ENCODE measurements around the gene CGNL1.

The CGNL1 gene

DNA sequence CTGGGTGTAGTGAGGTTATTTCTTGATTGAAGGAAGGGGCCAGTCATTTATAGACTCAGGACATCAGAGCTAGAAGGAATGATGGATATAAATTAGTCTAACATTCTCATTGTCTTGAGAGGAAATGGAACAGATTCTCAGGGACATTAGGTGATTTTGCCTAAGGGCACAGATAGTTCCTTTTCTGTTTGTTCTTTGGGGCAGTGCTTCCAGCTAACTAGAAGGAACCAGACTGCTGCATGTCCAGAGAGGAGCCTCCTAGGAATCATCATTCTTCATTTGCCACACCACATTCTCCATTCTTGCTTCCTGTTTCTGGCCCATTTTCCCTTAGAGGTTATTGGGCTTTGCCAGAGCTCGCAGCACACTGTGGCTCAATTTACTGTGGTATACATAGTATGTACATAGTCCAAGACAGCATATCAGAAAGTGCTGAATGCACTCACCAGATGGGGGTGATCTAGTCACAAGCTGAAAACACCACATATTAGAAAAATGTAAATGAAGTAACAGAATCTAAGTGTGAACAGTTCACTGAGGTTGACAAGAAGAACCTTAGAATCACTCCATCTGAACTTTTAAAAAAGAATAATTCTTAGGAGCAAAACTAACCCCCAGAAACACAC is 152.7 kb downstream of the CGNL1 start:
- DNase-seq: no peak

DNA sequence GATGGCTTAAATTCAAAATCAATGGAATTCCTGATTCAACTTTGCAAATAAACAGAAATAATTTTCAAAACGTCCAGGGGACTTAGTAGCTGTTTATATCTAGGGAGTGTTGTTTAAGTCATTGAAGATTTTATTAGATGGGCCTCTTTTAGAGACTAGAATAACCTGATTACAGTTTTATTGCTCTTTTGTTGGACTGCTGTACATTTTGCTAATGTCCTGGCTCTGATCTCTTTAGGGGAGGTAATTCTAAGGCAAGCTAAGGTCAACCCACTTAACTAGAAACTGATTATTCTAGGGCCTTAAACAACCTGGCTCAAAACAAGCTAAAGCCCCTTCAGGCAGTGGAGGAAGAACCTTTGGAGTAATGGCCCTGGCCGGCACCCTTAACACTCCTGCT is 153.4 kb downstream of the CGNL1 start:
- no peak for DNase-seq

DNA sequence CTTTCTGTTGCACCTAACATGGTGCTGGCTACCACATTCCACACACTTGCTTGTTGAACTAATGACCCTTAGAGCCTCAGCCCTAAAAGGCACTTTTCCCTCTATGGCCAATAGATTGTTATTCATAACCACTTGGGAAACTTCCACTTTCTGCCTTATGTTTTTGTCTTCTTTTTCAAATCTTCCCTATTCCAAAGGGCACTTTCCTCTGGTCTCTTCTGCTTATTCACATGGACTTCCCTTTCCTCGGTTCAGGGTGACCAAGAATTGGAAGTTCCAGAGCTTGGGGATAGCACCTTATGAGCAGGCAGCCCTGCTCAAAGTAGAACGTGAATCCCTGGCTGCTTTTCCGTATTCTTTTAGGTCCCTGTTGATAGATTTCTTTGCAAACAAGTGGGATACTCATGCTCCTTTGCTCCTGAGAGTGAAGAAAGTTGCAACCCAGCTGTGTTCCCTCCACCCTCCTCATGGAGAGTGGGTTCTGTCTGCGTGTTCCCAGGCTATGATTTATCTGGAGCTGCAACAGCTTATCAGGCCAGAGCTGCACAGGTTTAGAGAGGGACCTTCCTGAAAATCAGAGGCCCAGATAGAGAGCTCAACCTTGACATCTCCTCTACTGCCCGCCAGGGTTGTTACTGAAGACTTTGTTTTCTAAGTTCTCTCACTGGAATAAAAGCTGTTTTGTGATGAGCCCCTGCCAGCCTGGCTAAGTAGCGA is 156.6 kb downstream of the CGNL1 start:
- no peak for DNase-seq

DNA sequence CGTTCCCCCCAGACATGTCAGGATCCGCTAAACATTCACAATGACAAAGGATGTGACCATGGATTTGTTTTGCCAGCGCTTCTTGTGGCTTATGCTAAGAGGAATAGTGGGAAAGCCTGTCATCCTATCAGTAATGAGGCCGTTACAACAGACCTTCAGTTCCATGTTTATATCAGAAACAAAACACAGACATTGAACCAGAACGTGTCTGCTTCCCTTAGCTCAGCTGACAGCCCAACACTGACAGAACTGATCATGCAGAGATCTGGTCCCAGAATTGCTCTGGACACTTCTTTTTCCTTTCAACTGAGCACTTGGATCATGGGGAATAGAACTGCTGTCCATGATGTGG is 157.1 kb downstream of the CGNL1 start:
- DNase-seq: no peak

DNA sequence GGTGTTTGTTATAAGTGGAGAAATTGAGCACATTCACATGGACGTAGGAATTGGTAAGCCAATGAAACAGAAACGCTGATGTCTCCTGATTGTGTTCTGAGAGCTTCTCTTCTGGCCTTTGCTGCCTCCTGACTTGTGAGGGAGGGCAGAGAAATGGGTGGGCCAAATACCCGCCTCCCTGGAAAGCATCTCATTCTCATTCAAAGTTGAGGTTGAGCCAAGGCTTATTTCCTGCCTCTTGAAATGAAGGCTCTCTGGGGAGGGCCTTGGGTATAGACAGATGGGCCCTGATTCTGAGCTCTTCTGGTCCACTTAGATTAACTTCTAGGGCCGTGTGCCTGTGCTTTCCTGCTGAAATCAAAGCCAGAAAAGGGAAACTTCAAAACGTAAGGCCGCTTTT is 158.0 kb downstream of the CGNL1 start:
- no peak for DNase-seq

- DNase-seq: no peak
Observed at GRCh38 chr15:57537072-57537471, 160.8 kb downstream of the CGNL1 start.

GRCh38 chr15:57537488-57538264 is 161.4 kb downstream of the CGNL1 start:
- no peak for DNase-seq

- DNase-seq: no peak
Observed at GRCh38 chr15:57538265-57538529, 161.9 kb downstream of the CGNL1 start.

- DNase-seq: no peak
Observed at GRCh38 chr15:57538821-57539220, 162.5 kb downstream of the CGNL1 start.

GRCh38 chr15:57540211-57540610 is 163.9 kb downstream of the CGNL1 start:
- DNase-seq: no peak

DNA sequence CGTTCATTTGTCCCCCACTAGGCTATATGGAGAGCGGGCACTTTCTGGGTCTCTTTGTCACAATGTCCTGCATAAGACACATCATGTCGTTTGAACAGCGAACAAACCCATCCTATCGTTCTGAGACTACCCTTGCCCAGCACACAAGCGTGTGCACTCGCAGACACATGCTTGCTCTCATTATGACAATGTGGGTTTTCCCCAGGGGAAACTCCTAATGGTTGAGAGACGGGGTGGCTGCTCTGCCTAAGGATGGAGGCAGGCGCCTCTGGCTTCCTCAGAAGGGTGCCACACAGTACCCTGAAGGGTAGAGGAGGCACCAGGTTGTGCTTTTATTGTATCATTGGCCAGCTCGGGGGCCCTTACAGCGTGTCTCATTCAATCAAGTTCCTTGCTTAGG is 164.4 kb downstream of the CGNL1 start:
- no peak for DNase-seq

- no peak for DNase-seq
Observed at GRCh38 chr15:57541271-57541670, 165.0 kb downstream of the CGNL1 start.

DNA sequence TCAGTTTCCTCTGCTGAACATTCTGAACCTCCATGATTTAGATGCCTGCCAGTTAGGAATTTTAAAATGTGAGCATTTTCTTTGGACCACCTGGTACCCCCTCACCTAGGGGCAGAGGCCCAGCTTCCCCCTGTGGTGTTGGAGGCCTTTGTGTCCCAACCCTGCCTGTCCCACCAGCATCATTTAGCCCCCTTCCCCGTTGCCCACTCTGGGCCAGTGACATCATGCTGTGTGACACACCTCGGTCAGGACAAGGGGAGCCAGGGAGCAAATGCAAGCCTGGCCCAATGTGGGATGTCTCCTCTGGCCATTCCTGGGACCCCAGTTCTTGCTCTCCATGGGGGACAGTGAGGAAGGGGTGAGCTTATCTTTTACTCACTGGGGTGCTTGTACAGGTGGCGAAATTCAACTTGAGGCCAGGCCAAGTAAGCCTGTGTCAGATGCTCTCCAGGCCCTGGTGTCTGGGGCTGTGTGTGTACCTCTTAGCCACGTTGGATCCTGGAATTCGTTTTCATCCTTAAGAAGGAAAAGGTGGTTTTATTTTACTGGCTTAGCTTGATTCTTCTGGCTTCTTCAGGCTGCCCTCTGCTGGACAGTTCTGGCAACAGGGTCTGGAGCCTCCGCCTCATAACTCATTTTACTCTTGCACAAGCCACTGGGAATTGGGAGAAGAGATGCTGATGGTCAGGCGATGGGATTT is 165.7 kb downstream of the CGNL1 start:
- DNase-seq: peak; percentile 7 to 27

- no peak for DNase-seq
Observed at GRCh38 chr15:57542505-57542817, 166.2 kb downstream of the CGNL1 start.

GRCh38 chr15:57544848-57545480 is 168.7 kb downstream of the CGNL1 start:
- DNase-seq: no peak

DNA sequence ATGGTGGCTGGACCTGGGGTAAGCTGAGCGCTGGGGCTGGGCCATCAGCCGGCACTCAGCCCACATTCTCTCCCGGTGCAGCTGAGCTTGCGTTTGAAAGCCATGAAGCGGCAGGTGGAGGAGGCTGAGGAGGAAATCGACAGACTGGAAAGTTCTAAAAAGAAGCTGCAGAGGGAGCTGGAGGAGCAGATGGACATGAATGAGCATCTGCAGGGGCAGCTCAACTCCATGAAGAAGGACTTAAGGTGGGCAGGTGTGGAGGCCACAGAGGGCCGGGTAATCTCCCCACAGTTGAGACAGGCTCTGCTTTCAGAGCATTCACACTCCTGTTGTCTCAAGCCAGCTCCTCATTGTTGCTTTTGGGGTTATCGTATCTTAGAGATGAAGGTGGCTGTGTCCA is 169.7 kb downstream of the CGNL1 start:
- no peak for DNase-seq

DNA sequence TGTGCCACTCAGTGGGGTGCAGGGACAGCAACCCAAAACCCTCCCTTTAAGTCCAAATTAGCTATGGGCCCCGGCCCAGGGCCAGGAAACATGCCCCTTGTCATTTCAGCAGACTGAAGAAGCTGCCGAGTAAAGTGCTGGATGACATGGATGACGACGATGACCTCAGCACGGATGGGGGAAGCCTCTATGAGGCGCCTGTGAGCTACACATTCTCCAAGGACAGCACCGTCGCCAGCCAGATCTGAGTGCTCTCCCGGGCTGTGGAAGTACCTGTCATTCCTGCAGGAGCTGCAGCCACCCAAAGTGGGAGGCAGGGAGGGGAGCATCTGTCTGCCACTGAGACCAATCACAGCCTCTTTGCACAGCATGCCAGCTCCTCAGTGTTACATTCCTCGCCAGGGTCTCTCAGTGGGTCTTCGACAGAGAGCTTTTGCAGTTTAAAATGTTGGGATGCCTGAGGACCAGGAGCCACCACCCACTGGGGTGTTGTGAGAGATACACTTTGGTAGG is 171.0 kb downstream of the CGNL1 start:
- no peak for DNase-seq

GRCh38 chr15:57548351-57548750 is 172.0 kb downstream of the CGNL1 start:
- DNase-seq: no peak

DNA sequence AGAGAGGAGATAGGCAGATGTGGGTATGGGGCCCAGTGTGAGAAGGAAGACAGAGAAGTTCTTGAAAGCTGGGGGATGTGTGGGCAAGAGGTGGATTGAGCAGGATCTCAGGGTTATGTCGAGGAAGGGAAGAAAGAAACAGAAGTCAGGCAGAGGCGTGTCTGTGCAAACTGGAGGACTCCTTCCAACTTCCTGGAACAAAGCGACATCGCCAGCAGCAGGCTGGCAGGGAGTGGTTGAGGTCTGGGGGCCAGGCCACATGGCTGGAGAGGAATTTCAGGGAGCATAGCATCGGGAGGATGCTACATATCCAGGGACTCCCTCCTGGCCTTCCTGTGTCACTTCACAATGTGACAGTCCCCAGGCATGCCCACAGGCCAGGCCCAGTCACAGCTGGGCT is 172.5 kb downstream of the CGNL1 start:
- no peak for DNase-seq

- DNase-seq: no peak
Observed at GRCh38 chr15:57549935-57550334, 173.6 kb downstream of the CGNL1 start.

- DNase-seq: no peak
Observed at GRCh38 chr15:57550640-57551039, 174.3 kb downstream of the CGNL1 start.

DNA sequence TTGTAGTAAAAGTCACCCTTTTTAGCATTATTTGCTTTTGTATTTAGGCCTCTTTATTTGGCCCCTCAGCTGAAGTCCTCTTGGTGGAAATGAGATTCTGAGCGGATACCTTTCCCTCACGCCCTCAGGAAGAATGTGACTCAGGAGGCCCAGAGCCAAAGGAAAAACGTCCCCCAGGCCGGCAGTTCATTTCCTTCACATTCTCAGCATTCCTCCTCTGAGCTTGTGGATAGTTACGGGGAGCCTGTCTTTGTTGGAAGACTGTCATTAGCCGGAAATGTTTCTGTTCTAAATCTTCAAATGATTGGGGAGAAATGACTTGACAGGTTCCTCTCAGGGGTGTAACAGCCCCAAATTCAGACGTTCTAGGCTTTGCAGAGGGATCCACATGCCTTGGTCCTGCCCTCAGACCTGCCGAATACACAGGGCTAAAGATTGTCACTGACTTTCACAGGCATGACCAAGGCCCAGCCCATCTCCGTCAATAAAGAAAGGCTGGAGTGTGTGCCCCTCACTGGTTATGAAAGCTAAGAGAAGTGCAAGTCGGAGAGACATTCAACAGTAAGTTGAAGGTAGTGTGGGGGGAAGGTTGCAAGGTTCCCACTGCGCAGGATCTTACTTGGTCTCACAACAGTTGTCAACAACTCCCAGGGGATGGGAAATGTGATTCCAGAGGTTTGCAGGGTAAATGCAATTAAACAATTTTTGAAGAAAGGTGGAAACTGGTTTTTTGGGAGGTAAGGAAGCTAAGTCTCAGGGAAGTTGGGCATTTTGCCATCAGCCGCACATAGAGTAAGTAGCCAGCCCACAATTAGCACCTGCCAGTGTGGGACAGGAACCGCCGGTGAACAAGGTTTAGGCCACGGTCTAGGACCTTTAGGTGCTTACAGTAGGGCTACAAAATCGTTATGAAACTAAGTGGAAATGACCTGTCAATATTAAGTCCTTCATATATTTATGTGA is 175.7 kb downstream of the CGNL1 start:
- DNase-seq: no peak

Data from CD4-positive, alpha-beta T cell treated with Interleukin-4 for 1 hour (primary cell).